GM12878 (cell line): ENCODE results near the gene PRRT3. TPM values are rescaled to one million over a fixed set of nuclear protein-coding genes. Genes with fewer than 3 reads are reported as not detected.

Source experiments
- ATAC-seq: fragments of 200-7000 bp; cut with Tn5 transposase; 3 replicates; pipeline ENCODE4 v1.9.1; 2020; ENCODE audit warnings: mild to moderate bottlenecking, moderate library complexity
- BruUV-seq: library from RNA; stranded (reverse); fragments of 400-500 nt; replicated peaks from 2 replicates; lab custom pipeline; 2021; lab: Mats Ljungman, UMichigan
- CTCF ChIA-PET: fragments of 300-600 bp; sonication (Branson Sonifier 250); formaldehyde crosslinking; extraction: SDS; loops from one replicate; lab custom pipeline; 2021; ENCODE audit warnings: inconsistent platforms; lab: Yijun Ruan, JAX
- POLR2A ChIA-PET: fragments of 350-600 bp; formaldehyde crosslinking; extraction: SDS; loops from one replicate; lab custom pipeline; 2021; ENCODE audit warnings: inconsistent platforms; lab: Charles Lee
- RAD21 ChIA-PET: fragments of 300-600 bp; sonication (Branson Sonifier 250); formaldehyde crosslinking; loops from one replicate; lab custom pipeline; 2023; ENCODE audit warnings: antibody characterized with exemption; ENCODE audit not compliant: unreplicated experiment; lab: Charles Lee
- SMC1A ChIA-PET: fragments of 300-600 bp; sonication (Branson Sonifier 250); formaldehyde crosslinking; loops from one replicate; lab custom pipeline; 2023; ENCODE audit not compliant: unreplicated experiment, uncharacterized antibody; lab: Charles Lee
- DNase-seq: peaks from one replicate; pipeline ENCODE4 v3.0.0-alpha.2; 2011; ENCODE audit warnings: low read depth, low spot score
- FAIRE-seq: peaks from 3 replicates; lab custom pipeline; 2011; peaks lifted over from hg19 to GRCh38; lab: Jason Lieb, UNC
- H2AFZ ChIP-seq: 2 replicates; pipeline ENCODE4 v1.6.0; 2011; ENCODE audit warnings: low read depth, low read length, control low read depth; ENCODE audit not compliant: control insufficient read depth
- H3K27ac ChIP-seq: 2 replicates; pipeline ENCODE4 v1.5.1; 2011; ENCODE audit warnings: control low read depth; ENCODE audit not compliant: control insufficient read depth, insufficient read depth
- H3K27me3 ChIP-seq, 2 experiments: replicated peaks in 1 of 2; 2 replicates each; pipeline versions ENCODE4 v1.6.0 to v1.6.1; 2011; ENCODE audit warnings: low read length in 1 of 2; ENCODE audit not compliant: control insufficient read depth in 2 of 2, insufficient read depth in 2 of 2
- H3K36me3 ChIP-seq, 2 experiments: 2 replicates each; pipeline ENCODE4 v1.5.1; 2011; ENCODE audit warnings: low read length in 1 of 2; ENCODE audit not compliant: control insufficient read depth in 2 of 2, insufficient read depth in 2 of 2
- H3K4me1 ChIP-seq: 2 replicates; pipeline ENCODE4 v1.6.1; 2011; ENCODE audit warnings: mild to moderate bottlenecking, low read length, moderate library complexity, mixed read lengths; ENCODE audit not compliant: control insufficient read depth, insufficient read depth
- H3K4me2 ChIP-seq: 2 replicates; pipeline ENCODE4 v1.6.0; 2011; ENCODE audit warnings: control low read depth; ENCODE audit not compliant: control insufficient read depth, insufficient read depth
- H3K4me3 ChIP-seq: fragments of 200-600 bp; sonication (generic); 2 replicates; pipeline ENCODE4 v1.5.1; 2016
- H3K79me2 ChIP-seq: 2 replicates; pipeline ENCODE4 v1.6.0; 2011; ENCODE audit warnings: low read length; ENCODE audit not compliant: control insufficient read depth, insufficient read depth
- H3K9ac ChIP-seq: 2 replicates; pipeline ENCODE4 v1.8.0; 2011; ENCODE audit warnings: low read length, control low read depth, mixed read lengths; ENCODE audit not compliant: control insufficient read depth, insufficient read depth
- H3K9me3 ChIP-seq: replicated peaks from 3 replicates; pipeline ENCODE4 v1.5.1; 2011; ENCODE audit warnings: mild to moderate bottlenecking, low read length; ENCODE audit not compliant: control insufficient read depth, insufficient read depth
- H4K20me1 ChIP-seq: 2 replicates; pipeline ENCODE4 v1.6.0; 2011; ENCODE audit not compliant: control insufficient read depth, insufficient read depth
- BHLHE40 ChIP-seq, 2 experiments: fragments of 450-650 bp in 1 of 2; IDR thresholded peaks; 2 replicates each; pipeline ENCODE4 v1.6.1; 2011 to 2017; ENCODE audit warnings: low read depth in 2 of 2, borderline replicate concordance in 1 of 2, improper control_type of control experiment in 1 of 2, low read length in 1 of 2, mild to moderate bottlenecking in 1 of 2
- CEBPZ ChIP-seq: fragments of 150-350 bp; IDR thresholded peaks from 2 replicates; pipeline ENCODE4 v1.6.1; 2016; ENCODE audit warnings: low read depth, low read length
- FOS ChIP-seq: IDR thresholded peaks from 3 replicates; pipeline ENCODE4 v1.6.1; 2011; ENCODE audit warnings: borderline replicate concordance; ENCODE audit not compliant: insufficient read length; ENCODE audit errors: extremely low read depth
- JUNB ChIP-seq: IDR thresholded peaks from 2 replicates; pipeline ENCODE4 v1.6.1; 2016; ENCODE audit warnings: antibody characterized with exemption, mild to moderate bottlenecking
- PBX3 ChIP-seq: IDR thresholded peaks from 2 replicates; pipeline ENCODE4 v1.6.1; 2011; ENCODE audit warnings: mild to moderate bottlenecking, low read depth, low read length, moderate library complexity; ENCODE audit not compliant: insufficient replicate concordance
- RUNX3 ChIP-seq: IDR thresholded peaks from 2 replicates; pipeline ENCODE4 v1.6.1; 2012; ENCODE audit warnings: low read length, inconsistent platforms
- SMAD5 ChIP-seq: IDR thresholded peaks from 2 replicates; pipeline ENCODE4 v1.6.1; 2016; ENCODE audit warnings: antibody characterized with exemption, low read depth
- TBL1XR1 ChIP-seq: IDR thresholded peaks from 2 replicates; pipeline ENCODE4 v1.6.1; 2012; ENCODE audit warnings: low read depth, low read length, improper control_type of control experiment
- TCF3 ChIP-seq: IDR thresholded peaks from 2 replicates; pipeline ENCODE4 v1.6.1; 2012; ENCODE audit warnings: low read depth, mild to moderate bottlenecking, low read length, borderline replicate concordance; ENCODE audit not compliant: insufficient read depth
- YBX1 ChIP-seq: fragments of 450-650 bp; IDR thresholded peaks from 2 replicates; pipeline ENCODE4 v1.6.1; 2016; ENCODE audit warnings: antibody characterized with exemption
- ZNF384 ChIP-seq: IDR thresholded peaks from 2 replicates; pipeline ENCODE4 v1.6.1; 2012; ENCODE audit warnings: low read depth, mild to moderate bottlenecking, low read length, improper control_type of control experiment, borderline replicate concordance
- ZNF622 ChIP-seq: fragments of 450-650 bp; IDR thresholded peaks from 2 replicates; pipeline ENCODE4 v1.6.1; 2017; ENCODE audit warnings: mild to moderate bottlenecking, inconsistent platforms
- WGBS: methylation state at CpG from one replicate; pipeline ENCODE4 v1.1.6; 2016; ENCODE audit warnings: low lambda C conversion rate; ENCODE audit not compliant: insufficient replicate concordance, insufficient coverage; ENCODE audit errors: missing lambda C conversion rate; 5-methylcytosine and 5-hydroxymethylcytosine counted together
- in situ Hi-C: fragments of 300-500 bp; cut with MboI; formaldehyde crosslinking; loops from 9 replicates; pipeline ENCODE4 v1.14.3; 2018; ENCODE audit warnings: mixed read lengths
- intact Hi-C: fragments of 100-400 bp; cut with micrococcal nuclease; formaldehyde crosslinking; loops from one replicate; pipeline ENCODE4 v1.14.2; 2022; ENCODE audit not compliant: unreplicated experiment
- polyA plus RNA-seq, 11 experiments: library from polyadenylated mRNA; depleted of rRNA in 4 of 11; unstranded in 6 of 11; stranded (reverse) in 5 of 11; fragments of >200 nt; fragmentation: Nextera tagmentation in 4 of 11; fragmentation: Illumina TruSeq in 1 of 11; extraction: Ambion mirVana in 4 of 11; extraction: Trizol in 1 of 11; gene quantifications; 1 replicate in 1 of 11; 2 replicates in 10 of 11; pipeline versions ENCODE4 v1.2.1 to v1.2.3, GENCODE V29; 2011 to 2016; ENCODE audit warnings: inconsistent platforms in 2 of 11, missing spikeins in 2 of 11, low read depth in 1 of 11
- total RNA-seq, 4 experiments: library from RNA; depleted of rRNA in 3 of 4; stranded (reverse); fragments of >200 nt in 3 of 4; fragmentation: Illumina TruSeq in 1 of 4; extraction: Trizol in 1 of 4; gene quantifications; 2 replicates each; pipeline versions ENCODE4 v1.2.1 to v1.2.3, GENCODE V29; 2013 to 2021

Gene PRRT3
- total and polyA plus RNA-seq, 10 of the 15 experiments (the other 5 are each of a cell fraction or from before 2014, with no cell fraction given) = 0.53 to 18.0 (median 7.1) TPM

- H3K4me2 ChIP-seq = no peak overlapping the region
- CTCF ChIA-PET = no interaction called here
- no peaks in the 10 kb centered on the region for H3K9me3 ChIP-seq
- H3K79me2 ChIP-seq = no peaks in the 10 kb centered on the region
- no peak overlapping the region for H3K4me3 ChIP-seq
- SMC1A ChIA-PET = interaction anchor here (2.3 kb wide), 1 partner anchor 16 kb away, joined by 5 read pairs; the partner anchor contains the start of gene JAGN1
- 43% methylated on average over 5 of the region's 5 CpGs for WGBS
- FAIRE-seq = no peak
- intact Hi-C loops = no loop called here
- H2AFZ ChIP-seq = no peak overlapping the region
- no peak overlapping the region for H3K27ac ChIP-seq
- no peaks in the 10 kb centered on the region for H3K27me3 ChIP-seq
- DNase-seq = no peak
- POLR2A ChIA-PET = no interaction called here
- TF ChIP-seq BHLHE40 (IDR thresholded peaks at IDR 0.05; ENCODE audit: borderline replicate concordance in 1 of 2, low read depth in 2 of 2, low read length in 1 of 2) = no peak
- BruUV-seq = no TSS peak
- peaks cover 16% of the 10 kb centered on the region for H3K4me1 ChIP-seq
- no peak overlapping the region for H3K9ac ChIP-seq
- no peak for ATAC-seq
- no peaks in the 10 kb centered on the region for H3K36me3 ChIP-seq
- H4K20me1 ChIP-seq = no peaks in the 10 kb centered on the region
- in situ Hi-C loops = no loop called here
- RAD21 ChIA-PET = no interaction called here
Observed at GRCh38 chr3:9906480-9906879, 45.7 kb downstream of the PRRT3 start.

- ChIA-PET CTCF (interaction anchor here (0.9 kb wide), 1 partner anchor 28 kb away, joined by 3 read pairs; no protein-coding TSS in a partner anchor), RAD21 (no interaction called here), SMC1A (no interaction called here), POLR2A (no interaction called here)
- FAIRE-seq (no peak), DNase-seq (no peak), ATAC-seq (no peak)
- no peak overlapping the region for H2AFZ ChIP-seq
- H3K4me1 ChIP-seq = peaks cover 8% of the 10 kb centered on the region
- no TSS peak for BruUV-seq
- H3K79me2 ChIP-seq = no peaks in the 10 kb centered on the region
- no peaks in the 10 kb centered on the region for H3K36me3 ChIP-seq
- H3K4me3 ChIP-seq = no peak overlapping the region
- no peaks in the 10 kb centered on the region for H3K9me3 ChIP-seq
- in situ Hi-C loops = no loop called here
- H4K20me1 ChIP-seq = no peaks in the 10 kb centered on the region
- 84% methylated on average over 4 of the region's 4 CpGs for WGBS
- no peak overlapping the region for H3K9ac ChIP-seq
- H3K27me3 ChIP-seq = no peaks in the 10 kb centered on the region
- H3K4me2 ChIP-seq = no peak overlapping the region
- H3K27ac ChIP-seq = no peak overlapping the region
- intact Hi-C loops = no loop called here
- TF ChIP-seq ZNF622 = no peak
- TF ChIP-seq ZNF384 = no peak
- TF ChIP-seq CEBPZ = no peak
- TF ChIP-seq TCF3 = no peak
- no peak for TF ChIP-seq YBX1
- TF ChIP-seq TBL1XR1 = no peak
- no peak for TF ChIP-seq SMAD5
- no peak for TF ChIP-seq JUNB
- no peak for TF ChIP-seq PBX3
- TF ChIP-seq RUNX3 = no peak
- no peak for TF ChIP-seq FOS
- TF ChIP-seq, all 136 proteins: peak for 0
Observed at GRCh38 chr3:9903904-9904303, 48.3 kb downstream of the PRRT3 start.
